Breast epithelium (tissue), 3 donors: Measurements from ENCODE around the gene GOT1.

Source experiments
- POLR2AphosphoS5 ChIP-seq, 3 donors: sonication (generic); formaldehyde crosslinking; IDR thresholded peaks; one replicate each; pipeline ENCODE4 v1.6.1; 2017; ENCODE audit warnings: antibody characterized with exemption in 3 of 3
- TF ChIP-seq, protein P1 (sequence below), 3 donors: fragments of 450-650 bp; IDR thresholded peaks; one replicate each; pipeline ENCODE4 v1.5.1; 2016 to 2017; ENCODE audit warnings: antibody characterized with exemption in 3 of 3, mild to moderate bottlenecking in 3 of 3, moderate library complexity in 3 of 3

- TF ChIP-seq, protein P1, sequence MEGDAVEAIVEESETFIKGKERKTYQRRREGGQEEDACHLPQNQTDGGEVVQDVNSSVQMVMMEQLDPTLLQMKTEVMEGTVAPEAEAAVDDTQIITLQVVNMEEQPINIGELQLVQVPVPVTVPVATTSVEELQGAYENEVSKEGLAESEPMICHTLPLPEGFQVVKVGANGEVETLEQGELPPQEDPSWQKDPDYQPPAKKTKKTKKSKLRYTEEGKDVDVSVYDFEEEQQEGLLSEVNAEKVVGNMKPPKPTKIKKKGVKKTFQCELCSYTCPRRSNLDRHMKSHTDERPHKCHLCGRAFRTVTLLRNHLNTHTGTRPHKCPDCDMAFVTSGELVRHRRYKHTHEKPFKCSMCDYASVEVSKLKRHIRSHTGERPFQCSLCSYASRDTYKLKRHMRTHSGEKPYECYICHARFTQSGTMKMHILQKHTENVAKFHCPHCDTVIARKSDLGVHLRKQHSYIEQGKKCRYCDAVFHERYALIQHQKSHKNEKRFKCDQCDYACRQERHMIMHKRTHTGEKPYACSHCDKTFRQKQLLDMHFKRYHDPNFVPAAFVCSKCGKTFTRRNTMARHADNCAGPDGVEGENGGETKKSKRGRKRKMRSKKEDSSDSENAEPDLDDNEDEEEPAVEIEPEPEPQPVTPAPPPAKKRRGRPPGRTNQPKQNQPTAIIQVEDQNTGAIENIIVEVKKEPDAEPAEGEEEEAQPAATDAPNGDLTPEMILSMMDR (IDR thresholded peaks at IDR 0.05) = no peak
- TF ChIP-seq POLR2AphosphoS5 (IDR thresholded peaks at IDR 0.05) = no peak
These were observed 12.0 kb upstream of the GOT1 start for GRCh38 chr10:99442394-99442793.
